Measurements from ENCODE around the gene OCA2.

DNA sequence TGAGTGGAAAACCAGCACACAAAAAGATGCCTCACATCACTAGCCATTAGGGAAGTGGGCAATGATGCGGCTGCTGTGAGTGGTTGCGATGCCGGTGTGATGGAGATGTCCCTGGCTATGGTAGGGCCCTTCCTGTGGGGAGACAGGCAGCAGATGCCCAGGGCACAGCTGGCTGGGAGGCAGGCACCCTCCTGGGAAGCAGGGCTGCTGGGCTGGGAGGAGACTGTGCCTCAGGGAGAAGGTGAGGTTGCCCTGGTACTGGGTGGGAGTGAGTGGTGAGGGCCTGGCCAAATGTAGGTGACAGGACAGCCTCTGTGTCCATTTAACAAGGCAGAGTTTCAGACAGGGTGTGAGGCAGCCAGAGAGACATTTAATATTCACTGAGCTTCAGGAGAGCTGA, 335.6 kb downstream of the OCA2 start:
- TF ChIP-seq, protein P1, sequence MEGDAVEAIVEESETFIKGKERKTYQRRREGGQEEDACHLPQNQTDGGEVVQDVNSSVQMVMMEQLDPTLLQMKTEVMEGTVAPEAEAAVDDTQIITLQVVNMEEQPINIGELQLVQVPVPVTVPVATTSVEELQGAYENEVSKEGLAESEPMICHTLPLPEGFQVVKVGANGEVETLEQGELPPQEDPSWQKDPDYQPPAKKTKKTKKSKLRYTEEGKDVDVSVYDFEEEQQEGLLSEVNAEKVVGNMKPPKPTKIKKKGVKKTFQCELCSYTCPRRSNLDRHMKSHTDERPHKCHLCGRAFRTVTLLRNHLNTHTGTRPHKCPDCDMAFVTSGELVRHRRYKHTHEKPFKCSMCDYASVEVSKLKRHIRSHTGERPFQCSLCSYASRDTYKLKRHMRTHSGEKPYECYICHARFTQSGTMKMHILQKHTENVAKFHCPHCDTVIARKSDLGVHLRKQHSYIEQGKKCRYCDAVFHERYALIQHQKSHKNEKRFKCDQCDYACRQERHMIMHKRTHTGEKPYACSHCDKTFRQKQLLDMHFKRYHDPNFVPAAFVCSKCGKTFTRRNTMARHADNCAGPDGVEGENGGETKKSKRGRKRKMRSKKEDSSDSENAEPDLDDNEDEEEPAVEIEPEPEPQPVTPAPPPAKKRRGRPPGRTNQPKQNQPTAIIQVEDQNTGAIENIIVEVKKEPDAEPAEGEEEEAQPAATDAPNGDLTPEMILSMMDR (conservative IDR thresholded peaks at IDR 0.05; ENCODE audit: low read depth, low read length): no peak
- no peak for TF ChIP-seq EZH2 (IDR thresholded peaks at IDR 0.05; ENCODE audit: borderline replicate concordance, low read depth, low read length, poor library complexity, severe bottlenecking)
